Endothelial cell of umbilical vein (primary cell): ENCODE results near the gene NOL6. TPM values are rescaled to one million over a fixed set of nuclear protein-coding genes. Genes with fewer than 3 reads are reported as not detected.
"Not testable (repeated sequence)": the region's sequence is repeated elsewhere in the genome, so short reads cannot be mapped to it uniquely, and the experiment has no call there.

Experiments used
- BruUV-seq: library from RNA; stranded (reverse); fragments of 400-500 nt; replicated peaks from 2 replicates; lab custom pipeline; 2021; lab: Mats Ljungman, UMichigan
- CTCF ChIA-PET: fragments of 300-600, 350-600 bp; sonication (Branson Sonifier 250); formaldehyde crosslinking; loops from one replicate; lab custom pipeline; 2021; ENCODE audit warnings: antibody characterized with exemption, inconsistent platforms; lab: Charles Lee
- POLR2A ChIA-PET: fragments of 300-600, 350-600 bp; sonication (Branson Sonifier 250); formaldehyde crosslinking; loops from one replicate; lab custom pipeline; 2021; ENCODE audit warnings: antibody characterized with exemption, inconsistent platforms; lab: Charles Lee
- DNase-seq: peaks from one replicate; pipeline ENCODE4 v3.0.0-alpha.2; 2011; ENCODE audit warnings: low read depth, low spot score
- FAIRE-seq: peaks from 2 replicates; lab custom pipeline; 2011; peaks lifted over from hg19 to GRCh38; lab: Jason Lieb, UNC
- H2AFZ ChIP-seq: 2 replicates; pipeline ENCODE4 v1.6.0; 2012; ENCODE audit warnings: low read depth, low read length, control low read depth, inconsistent platforms
- H3K27ac ChIP-seq: 2 replicates; pipeline ENCODE4 v1.5.1; 2011; ENCODE audit warnings: low read depth, mild to moderate bottlenecking, control low read depth, low read length, moderate library complexity; ENCODE audit not compliant: insufficient read depth
- H3K27me3 ChIP-seq, 2 experiments: 2 replicates each; pipeline versions ENCODE4 v1.6.0 to v1.6.1; 2011; ENCODE audit warnings: low read length in 2 of 2, mixed read lengths in 1 of 2; ENCODE audit not compliant: control insufficient read depth in 2 of 2, insufficient read depth in 2 of 2
- H3K36me3 ChIP-seq, 2 experiments: 2 replicates in 1 of 2; 3 replicates in 1 of 2; pipeline ENCODE4 v1.5.1; 2011; ENCODE audit warnings: low read length in 2 of 2, mild to moderate bottlenecking in 1 of 2, moderate library complexity in 1 of 2; ENCODE audit not compliant: control insufficient read depth in 2 of 2, insufficient read depth in 2 of 2; ENCODE audit errors: extremely low read depth in 1 of 2
- H3K4me1 ChIP-seq: 3 replicates; pipeline ENCODE4 v1.5.1; 2011; ENCODE audit warnings: mild to moderate bottlenecking, low read length; ENCODE audit not compliant: control insufficient read depth, insufficient read depth; ENCODE audit errors: extremely low read depth
- H3K4me2 ChIP-seq: 2 replicates; pipeline ENCODE4 v1.6.1; 2011; ENCODE audit warnings: low read length, control low read depth, mixed read lengths; ENCODE audit not compliant: insufficient read depth
- H3K4me3 ChIP-seq, 3 experiments: fragments of 200-600 bp in 1 of 3; sonication (generic), shearing (Covaris generic) in 1 of 3; replicated peaks in 1 of 3; 2 replicates each; pipeline ENCODE4 v1.5.1; 2011 to 2016; ENCODE audit warnings: control low read depth in 3 of 3, low read length in 3 of 3, mild to moderate bottlenecking in 2 of 3, inconsistent platforms in 1 of 3, low read depth in 1 of 3, moderate library complexity in 1 of 3; ENCODE audit not compliant: insufficient read depth in 1 of 3
- H3K79me2 ChIP-seq: 2 replicates; pipeline ENCODE4 v1.6.0; 2012; ENCODE audit warnings: low read length, inconsistent platforms; ENCODE audit not compliant: control insufficient read depth, insufficient read depth
- H3K9ac ChIP-seq: replicated peaks from 2 replicates; pipeline ENCODE3; 2011; ENCODE audit warnings: low read length, control low read depth; ENCODE audit not compliant: insufficient read depth; ENCODE audit errors: extremely low read depth
- H3K9me1 ChIP-seq: replicated peaks from 3 replicates; pipeline ENCODE4 v1.6.0; 2011; ENCODE audit warnings: mild to moderate bottlenecking, low read length; ENCODE audit not compliant: control insufficient read depth, insufficient read depth; ENCODE audit errors: extremely low read depth
- H3K9me3 ChIP-seq: replicated peaks from 2 replicates; pipeline ENCODE4 v1.5.1; 2012; ENCODE audit warnings: low read length, inconsistent platforms; ENCODE audit not compliant: control insufficient read depth, insufficient read depth
- H4K20me1 ChIP-seq: replicated peaks from 2 replicates; pipeline ENCODE3; 2011; ENCODE audit warnings: mild to moderate bottlenecking, low read length; ENCODE audit not compliant: control insufficient read depth, insufficient read depth; ENCODE audit errors: extremely low read depth
- dilution Hi-C: fragments of 300-500 bp; cut with MboI; formaldehyde crosslinking; loops from one replicate; pipeline ENCODE4 v1.15.0; 2019; ENCODE audit warnings: low sequenced_read_pairs; ENCODE audit not compliant: extremely low pct_ligation_motif_present
- intact Hi-C: fragments of 100-400 bp; cut with micrococcal nuclease; formaldehyde crosslinking; loops from one replicate; pipeline ENCODE4 v1.10.0; 2022
- polyA plus RNA-seq, 4 experiments: library from polyadenylated mRNA; depleted of rRNA in 3 of 4; stranded (reverse) in 3 of 4; unstranded in 1 of 4; fragments of >200 nt; gene quantifications; 2 replicates each; pipeline versions ENCODE4 v1.2.1 to v1.2.3, GENCODE V29; 2011 to 2012; ENCODE audit warnings: missing spikeins in 1 of 4
- total RNA-seq: library from RNA; stranded (reverse); gene quantifications from 2 replicates; pipeline ENCODE4 v1.2.3, GENCODE V29; 2021

The NOL6 gene
- total and polyA plus RNA-seq, 2 donors (not counting 3 experiments of a cell fraction or from before 2014, with no cell fraction given): 35.7 to 45.1 TPM

DNA sequence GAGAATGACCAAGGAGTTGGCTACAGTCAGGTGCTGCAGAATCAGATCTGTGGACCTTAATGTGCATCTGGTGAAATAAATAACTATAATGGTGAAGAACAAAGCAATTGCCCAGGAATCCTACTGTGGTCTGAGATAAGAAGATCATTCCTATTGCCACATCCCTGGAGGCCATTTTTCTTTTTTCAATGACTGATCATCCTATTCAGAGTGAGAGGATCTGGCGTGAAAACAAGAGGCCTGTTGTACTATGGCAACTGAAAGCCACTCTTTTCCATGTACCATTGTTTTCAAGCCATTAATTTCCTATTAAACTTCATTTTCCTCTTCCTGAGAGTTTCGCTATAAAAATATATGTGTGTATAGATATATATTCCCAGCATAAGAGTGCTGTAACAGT lies 38.8 kb upstream of the NOL6 start:
- H3K9ac ChIP-seq, H3K27me3 ChIP-seq, H3K27ac ChIP-seq, H3K36me3 ChIP-seq, dilution Hi-C loops, H3K4me3 ChIP-seq, POLR2A ChIA-PET, CTCF ChIA-PET, BruUV-seq, H2AFZ ChIP-seq, H3K9me3 ChIP-seq, H3K79me2 ChIP-seq, H4K20me1 ChIP-seq, FAIRE-seq, H3K4me2 ChIP-seq, H3K9me1 ChIP-seq: not testable (repeated sequence)
- H3K4me1 ChIP-seq: peaks cover 19% of the 10 kb centered on the region
- peak; percentile 31 for DNase-seq
- intact Hi-C loops: loop anchor here (10.0 kb wide), 1 partner anchor 108 kb away; the partner anchor contains the start of gene AQP7

- DNase-seq, H3K9me3 ChIP-seq, H3K79me2 ChIP-seq, FAIRE-seq, dilution Hi-C loops, H4K20me1 ChIP-seq, H3K9me1 ChIP-seq, H3K27me3 ChIP-seq, H3K36me3 ChIP-seq, BruUV-seq: not testable (repeated sequence)
- peak overlapping the region; percentile 100 for H3K27ac ChIP-seq
- peaks cover 29% of the 10 kb centered on the region for H3K4me1 ChIP-seq
- ChIA-PET POLR2A (interaction anchor here (1.1 kb wide), 1 partner anchor 37 kb away, joined by 5 read pairs; the partner anchor contains the start of gene NOL6), CTCF (interaction anchor here (1.0 to 2.0 kb wide), 3 partner anchors 9 to 45 kb away, joined by 3 to 9 read pairs (median 5); partner anchors contain the start of gene ANKRD18B)
- H3K4me3 ChIP-seq: peak overlapping the region; percentile 75 to 84 (median 79)
- intact Hi-C loops: loop anchor here (10.0 kb wide), 1 partner anchor 106 kb away; the partner anchor contains the start of gene AQP7
- H3K9ac ChIP-seq: peak overlapping the region; percentile 100
- H3K4me2 ChIP-seq: peak overlapping the region; percentile 98
- H2AFZ ChIP-seq: peak overlapping the region; percentile 97
Observed at GRCh38 chr9:33511184-33511517, 37.4 kb upstream of the NOL6 start.
